ENCODE data around the gene RTL1.

RTL1 gene

GRCh38 chr14:100898935-100899883 lies 4.3 kb downstream of the RTL1 start:
- H3K36me3 ChIP-seq (ENCODE audit: control insufficient read depth, insufficient read depth, low read length) = no peaks in the 10 kb centered on the region
- no peaks in the 10 kb centered on the region for H3K4me1 ChIP-seq (ENCODE audit: control insufficient read depth, insufficient read depth, low read length, poor library complexity, severe bottlenecking)
- no peak overlapping the region for H3K27ac ChIP-seq (ENCODE audit: insufficient read depth, low read length, poor library complexity, severe bottlenecking)
- H3K27me3 ChIP-seq (replicated peaks; ENCODE audit: control insufficient read depth, insufficient read depth, low read length, poor library complexity, severe bottlenecking) = peaks cover 5% of the 10 kb centered on the region
- no peaks in the 10 kb centered on the region for H3K9me3 ChIP-seq (ENCODE audit: control insufficient read depth, low read length)
- DNase-seq = no peak
- no peak overlapping the region for H3K4me3 ChIP-seq (ENCODE audit: insufficient read depth, low read depth, low read length, poor library complexity, severe bottlenecking)

GRCh38 chr14:100898465-100898864 lies 5.1 kb downstream of the RTL1 start:
- no peak overlapping the region for H3K4me3 ChIP-seq (ENCODE audit: insufficient read depth, low read depth, low read length, poor library complexity, severe bottlenecking)
- DNase-seq = no peak
- no peak overlapping the region for H3K27ac ChIP-seq (ENCODE audit: insufficient read depth, low read length, poor library complexity, severe bottlenecking)
- no peaks in the 10 kb centered on the region for H3K4me1 ChIP-seq (ENCODE audit: control insufficient read depth, insufficient read depth, low read length, poor library complexity, severe bottlenecking)
- no peaks in the 10 kb centered on the region for H3K9me3 ChIP-seq (ENCODE audit: control insufficient read depth, low read length)
- H3K36me3 ChIP-seq (ENCODE audit: control insufficient read depth, insufficient read depth, low read length) = no peaks in the 10 kb centered on the region
- peaks cover 5% of the 10 kb centered on the region for H3K27me3 ChIP-seq (replicated peaks; ENCODE audit: control insufficient read depth, insufficient read depth, low read length, poor library complexity, severe bottlenecking)

- DNase-seq = no peak
- no peaks in the 10 kb centered on the region for H3K36me3 ChIP-seq (ENCODE audit: control insufficient read depth, insufficient read depth, low read length)
- no peak overlapping the region for H3K4me3 ChIP-seq (ENCODE audit: insufficient read depth, low read depth, low read length, poor library complexity, severe bottlenecking)
- no peaks in the 10 kb centered on the region for H3K9me3 ChIP-seq (ENCODE audit: control insufficient read depth, low read length)
- no peaks in the 10 kb centered on the region for H3K4me1 ChIP-seq (ENCODE audit: control insufficient read depth, insufficient read depth, low read length, poor library complexity, severe bottlenecking)
- no peak overlapping the region for H3K27ac ChIP-seq (ENCODE audit: insufficient read depth, low read length, poor library complexity, severe bottlenecking)
- peaks cover 5% of the 10 kb centered on the region for H3K27me3 ChIP-seq (replicated peaks; ENCODE audit: control insufficient read depth, insufficient read depth, low read length, poor library complexity, severe bottlenecking)
These were observed 7.0 kb downstream of the RTL1 start for GRCh38 chr14:100896369-100897060.

- no peak for DNase-seq
- no peaks in the 10 kb centered on the region for H3K36me3 ChIP-seq (ENCODE audit: control insufficient read depth, insufficient read depth, low read length)
These were observed 8.1 kb downstream of the RTL1 start for GRCh38 chr14:100895411-100895810.

GRCh38 chr14:100894416-100894815 lies 9.1 kb downstream of the RTL1 start:
- Histone ChIP-seq H3K27ac (ENCODE audit: insufficient read depth, low read length, poor library complexity, severe bottlenecking) (no peak overlapping the region), H3K36me3 (ENCODE audit: control insufficient read depth, insufficient read depth, low read length) (no peaks in the 10 kb centered on the region), H3K4me1 (ENCODE audit: control insufficient read depth, insufficient read depth, low read length, poor library complexity, severe bottlenecking) (no peaks in the 10 kb centered on the region), H3K9me3 (ENCODE audit: control insufficient read depth, low read length) (no peaks in the 10 kb centered on the region), H3K4me3 (ENCODE audit: insufficient read depth, low read depth, low read length, poor library complexity, severe bottlenecking) (no peak overlapping the region), H3K27me3 (replicated peaks; ENCODE audit: control insufficient read depth, insufficient read depth, low read length, poor library complexity, severe bottlenecking) (peaks cover under 1% of the 10 kb centered on the region)
- DNase-seq = no peak

More at GRCh38 chr14:100895411-100895810, 8.1 kb downstream of the RTL1 start:
- peaks cover 5% of the 10 kb centered on the region for H3K27me3 ChIP-seq (replicated peaks; ENCODE audit: control insufficient read depth, insufficient read depth, low read length, poor library complexity, severe bottlenecking)
- H3K27ac ChIP-seq (ENCODE audit: insufficient read depth, low read length, poor library complexity, severe bottlenecking) = no peak overlapping the region
- no peak overlapping the region for H3K4me3 ChIP-seq (ENCODE audit: insufficient read depth, low read depth, low read length, poor library complexity, severe bottlenecking)
- H3K4me1 ChIP-seq (ENCODE audit: control insufficient read depth, insufficient read depth, low read length, poor library complexity, severe bottlenecking) = no peaks in the 10 kb centered on the region
- no peaks in the 10 kb centered on the region for H3K9me3 ChIP-seq (ENCODE audit: control insufficient read depth, low read length)

GRCh38 chr14:100893760-100894159 lies 9.8 kb downstream of the RTL1 start:
- H3K36me3 ChIP-seq (ENCODE audit: control insufficient read depth, insufficient read depth, low read length) = no peaks in the 10 kb centered on the region
- H3K9me3 ChIP-seq (ENCODE audit: control insufficient read depth, low read length) = no peaks in the 10 kb centered on the region

GRCh38 chr14:100893228-100893601 lies 10.3 kb downstream of the RTL1 start:
- DNase-seq = no peak
- Histone ChIP-seq H3K27ac (ENCODE audit: insufficient read depth, low read length, poor library complexity, severe bottlenecking) (no peak overlapping the region), H3K4me3 (ENCODE audit: insufficient read depth, low read depth, low read length, poor library complexity, severe bottlenecking) (no peak overlapping the region), H3K36me3 (ENCODE audit: control insufficient read depth, insufficient read depth, low read length) (no peaks in the 10 kb centered on the region), H3K4me1 (ENCODE audit: control insufficient read depth, insufficient read depth, low read length, poor library complexity, severe bottlenecking) (no peaks in the 10 kb centered on the region), H3K9me3 (ENCODE audit: control insufficient read depth, low read length) (no peaks in the 10 kb centered on the region), H3K27me3 (replicated peaks; ENCODE audit: control insufficient read depth, insufficient read depth, low read length, poor library complexity, severe bottlenecking) (no peaks in the 10 kb centered on the region)

More at GRCh38 chr14:100893760-100894159, 9.8 kb downstream of the RTL1 start:
- H3K4me1 ChIP-seq (ENCODE audit: control insufficient read depth, insufficient read depth, low read length, poor library complexity, severe bottlenecking) = no peaks in the 10 kb centered on the region
- no peak overlapping the region for H3K4me3 ChIP-seq (ENCODE audit: insufficient read depth, low read depth, low read length, poor library complexity, severe bottlenecking)
- H3K27me3 ChIP-seq (replicated peaks; ENCODE audit: control insufficient read depth, insufficient read depth, low read length, poor library complexity, severe bottlenecking) = no peaks in the 10 kb centered on the region
- no peak for DNase-seq
- H3K27ac ChIP-seq (ENCODE audit: insufficient read depth, low read length, poor library complexity, severe bottlenecking) = no peak overlapping the region

GRCh38 chr14:100892496-100893227 lies 10.9 kb downstream of the RTL1 start:
- H3K27ac ChIP-seq (ENCODE audit: insufficient read depth, low read length, poor library complexity, severe bottlenecking) = no peak overlapping the region
- H3K27me3 ChIP-seq (replicated peaks; ENCODE audit: control insufficient read depth, insufficient read depth, low read length, poor library complexity, severe bottlenecking) = no peaks in the 10 kb centered on the region
- H3K36me3 ChIP-seq (ENCODE audit: control insufficient read depth, insufficient read depth, low read length) = no peaks in the 10 kb centered on the region
- no peak for DNase-seq
- no peak overlapping the region for H3K4me3 ChIP-seq (ENCODE audit: insufficient read depth, low read depth, low read length, poor library complexity, severe bottlenecking)
- no peaks in the 10 kb centered on the region for H3K9me3 ChIP-seq (ENCODE audit: control insufficient read depth, low read length)
- no peaks in the 10 kb centered on the region for H3K4me1 ChIP-seq (ENCODE audit: control insufficient read depth, insufficient read depth, low read length, poor library complexity, severe bottlenecking)

GRCh38 chr14:100891501-100892445 lies 11.7 kb downstream of the RTL1 start:
- no peaks in the 10 kb centered on the region for H3K27me3 ChIP-seq (replicated peaks; ENCODE audit: control insufficient read depth, insufficient read depth, low read length, poor library complexity, severe bottlenecking)
- H3K4me3 ChIP-seq (ENCODE audit: insufficient read depth, low read depth, low read length, poor library complexity, severe bottlenecking) = no peak overlapping the region
- no peaks in the 10 kb centered on the region for H3K36me3 ChIP-seq (ENCODE audit: control insufficient read depth, insufficient read depth, low read length)
- DNase-seq = no peak
- H3K9me3 ChIP-seq (ENCODE audit: control insufficient read depth, low read length) = no peaks in the 10 kb centered on the region
- H3K27ac ChIP-seq (ENCODE audit: insufficient read depth, low read length, poor library complexity, severe bottlenecking) = no peak overlapping the region
- H3K4me1 ChIP-seq (ENCODE audit: control insufficient read depth, insufficient read depth, low read length, poor library complexity, severe bottlenecking) = no peaks in the 10 kb centered on the region

All from effector memory CD4-positive, alpha-beta T cell (primary cell).